Measurements from ENCODE around the gene KRT14. TPM values are rescaled to one million over a fixed set of nuclear protein-coding genes. Genes with fewer than 3 reads are reported as not detected.

The KRT14 gene
- 10,563 and 10,587 TPM in 2 replicates for total RNA-seq

DNA sequence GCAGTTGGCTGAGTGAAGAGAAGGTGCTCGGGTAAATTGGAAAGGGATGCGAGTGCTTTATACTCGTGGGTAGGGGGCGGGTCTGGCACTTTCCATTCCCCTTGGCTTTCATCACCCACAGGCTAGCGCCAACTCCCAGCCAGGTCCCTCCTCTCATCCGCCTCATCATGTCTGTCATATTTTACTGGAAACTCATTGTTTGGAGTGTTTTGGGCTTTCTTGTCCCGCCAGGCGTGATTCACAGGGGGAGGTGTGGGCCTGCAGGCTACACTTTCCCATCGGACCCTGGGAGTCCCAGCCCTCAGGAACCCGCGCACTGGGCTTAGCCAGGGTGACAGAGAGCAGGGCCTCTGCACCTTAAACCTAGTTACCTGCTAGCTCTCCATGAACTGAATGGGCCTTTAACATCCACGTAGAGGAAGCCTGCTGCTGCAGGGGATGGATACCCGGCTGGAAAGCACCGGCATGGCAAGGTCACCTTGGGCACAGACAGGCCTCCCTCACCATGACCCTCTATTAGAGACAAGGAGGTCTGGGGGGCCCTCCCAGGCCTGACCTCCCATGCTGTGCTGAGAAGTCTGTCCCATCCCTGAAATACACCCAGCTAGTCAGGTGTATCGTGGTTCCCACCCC is at the start of gene KRT14:
Gene KRT14 (minus strand): TSS at position 33 of the 633 bp plus-strand sequence. CDS start 61 bp downstream, outside the sequence.

DNA sequence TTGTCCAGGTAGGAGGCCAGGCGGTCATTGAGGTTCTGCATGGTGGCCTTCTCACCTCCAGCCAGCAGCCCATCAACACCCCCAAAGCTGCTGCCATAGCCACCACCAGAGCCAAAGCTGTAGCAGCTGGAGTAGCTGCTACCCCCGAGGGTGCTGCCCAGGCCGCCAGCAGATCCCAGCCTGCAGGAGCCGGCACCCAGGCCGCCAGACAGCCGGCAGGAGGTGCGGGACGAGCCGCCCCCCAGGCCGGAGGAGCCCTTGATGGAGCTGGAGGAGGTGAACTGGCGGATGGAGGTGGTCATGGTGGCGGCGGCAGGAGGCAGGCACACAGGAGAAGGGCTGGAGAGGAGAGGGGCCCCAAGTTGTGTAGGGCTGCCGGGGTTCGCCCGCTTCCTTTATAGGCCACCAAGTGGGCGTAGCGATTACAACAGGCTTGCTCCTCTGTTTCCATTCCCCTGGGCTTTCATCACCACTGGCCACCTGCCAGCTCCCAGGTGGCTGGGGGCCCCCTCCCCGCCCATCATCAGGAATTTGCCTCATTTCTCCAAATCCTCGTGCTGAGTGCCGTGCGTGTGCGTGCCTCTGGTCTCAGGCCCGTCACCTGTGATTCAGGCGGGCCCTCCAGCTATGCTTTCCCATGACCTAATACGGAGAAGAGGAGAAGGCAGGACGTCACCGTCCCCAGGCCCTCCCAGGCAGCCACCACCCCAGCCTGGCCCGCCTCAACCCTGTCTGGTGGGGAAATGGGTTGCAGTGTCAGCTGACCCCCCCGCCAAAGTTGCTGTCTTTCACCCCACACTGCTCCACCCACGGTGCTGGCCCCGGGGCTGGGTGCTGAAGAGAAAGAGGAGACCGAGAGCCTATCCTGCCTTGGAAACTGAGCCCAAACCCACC is 37.8 kb upstream of the KRT14 start, which contains the start of gene KRT17:
Gene KRT17 (minus strand): TSS at position 368 of the 894 bp plus-strand sequence. CDS start 66 bp downstream, at position 302.

DNA sequence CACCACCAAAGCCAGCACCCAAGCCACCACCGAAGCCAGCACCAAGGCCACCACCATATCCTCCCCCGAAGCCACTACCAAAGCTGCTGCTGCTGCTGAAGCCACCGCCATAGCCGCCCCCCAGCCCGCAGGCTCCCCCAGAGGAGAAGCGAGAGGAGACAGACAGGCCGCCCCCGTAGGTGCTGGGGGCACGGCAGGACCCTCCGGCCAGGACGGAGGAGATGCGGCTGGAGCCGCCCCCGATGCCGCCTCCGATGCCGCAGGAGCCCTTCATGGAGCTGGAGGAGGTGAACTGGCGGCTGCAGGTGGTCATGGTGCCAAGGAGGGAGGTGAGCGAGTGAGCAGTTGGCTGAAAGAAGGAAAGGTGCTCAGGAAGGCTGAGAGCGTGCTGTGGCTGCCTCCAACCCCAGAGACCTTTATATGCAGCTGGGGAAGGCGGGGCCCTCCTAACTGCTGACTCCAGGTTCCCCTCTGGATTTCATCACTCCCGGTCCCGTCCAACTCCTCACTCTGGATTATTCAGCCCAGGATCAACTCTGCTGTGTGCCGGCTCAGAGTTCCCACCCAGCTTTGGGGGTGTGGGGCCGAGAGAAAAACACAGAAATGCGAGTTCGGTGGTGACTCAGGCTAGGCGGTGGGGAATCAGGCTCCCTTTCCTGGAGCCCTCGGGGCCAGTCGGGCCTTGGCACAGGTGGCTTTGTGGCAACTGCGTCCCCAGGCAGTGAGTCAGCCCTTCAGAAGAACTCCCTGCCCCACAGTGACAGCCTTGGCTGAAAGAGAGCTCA is 25.9 kb upstream of the KRT14 start, which contains the start of gene KRT16:
Gene KRT16 (minus strand): TSS at position 392 of the 785 bp plus-strand sequence. CDS start 79 bp downstream, at position 313.

DNA sequence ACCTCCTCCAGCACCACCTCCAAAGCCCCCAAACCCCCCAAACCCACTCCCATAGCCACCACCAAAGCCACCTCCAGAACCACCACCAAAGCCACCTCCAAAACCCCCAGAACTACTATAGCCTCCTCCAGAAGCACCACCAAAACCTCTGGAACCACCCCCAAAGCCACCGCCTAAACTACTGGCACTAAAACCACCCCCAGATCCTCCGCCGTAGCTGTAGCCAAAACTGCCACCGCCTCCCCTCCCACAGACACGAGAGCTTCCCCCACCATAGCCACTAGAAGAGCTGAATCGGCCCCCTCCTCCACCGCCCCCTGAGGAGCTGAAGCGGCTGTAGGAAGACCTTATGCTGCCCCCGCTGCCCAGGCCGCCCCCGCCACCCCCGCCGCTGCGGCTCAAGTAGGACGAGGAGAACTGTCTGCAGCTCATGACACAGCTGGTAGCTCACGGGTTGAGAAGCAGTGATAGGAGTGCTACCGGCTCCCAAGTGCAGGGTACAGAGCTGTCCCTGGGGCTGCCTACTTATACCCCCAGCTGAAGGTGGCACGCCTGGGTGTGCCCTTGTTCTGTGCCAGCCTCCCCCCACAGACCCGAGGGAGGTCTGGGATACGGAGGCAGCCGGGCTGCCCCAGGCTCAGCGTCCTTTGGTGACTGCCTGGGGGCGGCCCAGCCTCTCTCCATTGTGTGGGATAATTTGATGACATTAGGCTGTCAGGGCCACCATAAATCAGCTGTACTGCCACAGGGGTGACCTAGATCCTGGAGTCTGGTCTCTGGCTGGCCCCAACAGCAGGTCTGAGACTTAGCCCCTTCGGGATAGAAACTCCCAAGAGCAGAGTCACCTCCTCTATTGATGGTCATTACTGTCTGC is 14.9 kb downstream of the KRT14 start, which contains the start of gene KRT9:
Gene KRT9 (minus strand): TSS at position 499 of the 874 bp plus-strand sequence. CDS start 67 bp downstream, at position 432.

Other genes starting within 250 kb of the KRT14 start
- gene KRT33A, start 236.1 kb downstream of the KRT14 start, total RNA-seq = not detected in 2 replicates
- gene KRT33B, start 217.1 kb downstream of the KRT14 start, total RNA-seq = 0.47 TPM in 1 of 2 replicates, not detected in the other
- gene KRT34, start 204.6 kb downstream of the KRT14 start, total RNA-seq = 3.3 and 6.6 TPM in 2 replicates
- 0.23 TPM in 1 of 2 replicates, not detected in the other for gene KRT31, start 189.3 kb downstream of the KRT14 start, total RNA-seq
- not detected in 2 replicates for gene KRT37, start 162.3 kb downstream of the KRT14 start, total RNA-seq
- not detected in 2 replicates for gene KRT38, start 145.9 kb downstream of the KRT14 start, total RNA-seq
- 0.30 TPM in 1 of 2 replicates, not detected in the other for gene KRT32, start 119.5 kb downstream of the KRT14 start, total RNA-seq
- gene KRT35, start 105.7 kb downstream of the KRT14 start, total RNA-seq = not detected in 2 replicates
- not detected in 2 replicates for gene KRT36, start 97.0 kb downstream of the KRT14 start, total RNA-seq
- gene KRT13, start 81.3 kb downstream of the KRT14 start, total RNA-seq = not detected in 2 replicates
- 23.0 and 62.9 TPM in 2 replicates for gene KRT15, start 68.0 kb downstream of the KRT14 start, total RNA-seq
- gene KRT19, start 58.6 kb downstream of the KRT14 start, total RNA-seq = 9.8 and 30.4 TPM in 2 replicates
- gene KRT9, start 14.8 kb downstream of the KRT14 start, total RNA-seq = 0.23 and 0.61 TPM in 2 replicates
- gene KRT16, start 25.9 kb upstream of the KRT14 start, total RNA-seq = 260 and 387 TPM in 2 replicates
- 10,873 and 11,761 TPM in 2 replicates for gene KRT17, start 37.7 kb upstream of the KRT14 start, total RNA-seq
- 117 and 140 TPM in 2 replicates for gene EIF1, start 102.0 kb upstream of the KRT14 start, total RNA-seq
- gene GAST, start 125.4 kb upstream of the KRT14 start, total RNA-seq = not detected in 2 replicates
- gene HAP1, start 147.7 kb upstream of the KRT14 start, total RNA-seq = 1.3 and 1.4 TPM in 2 replicates
- 457 and 666 TPM in 2 replicates for gene JUP, start 199.8 kb upstream of the KRT14 start, total RNA-seq
- gene P3H4, start 225.1 kb upstream of the KRT14 start, total RNA-seq = 13.5 and 14.7 TPM in 2 replicates
- gene FKBP10, start 226.1 kb upstream of the KRT14 start, total RNA-seq = 12.1 and 21.3 TPM in 2 replicates
- 35.8 and 49.7 TPM in 2 replicates for gene NT5C3B, start 249.3 kb upstream of the KRT14 start, total RNA-seq

Measured in hair follicular keratinocyte (primary cell).